CD4-positive, alpha-beta T cell treated with Interleukin-15 for 1 hour (primary cell): ENCODE measurements around the gene AGPAT1.

Source experiments
- DNase-seq: peaks from one replicate; pipeline ENCODE4 v3.0.0-alpha.2; 2020

The AGPAT1 gene

GRCh38 chr6:32185681-32186131 is 9.8 kb upstream of the AGPAT1 start:
- peak; percentile 62 for DNase-seq

DNA sequence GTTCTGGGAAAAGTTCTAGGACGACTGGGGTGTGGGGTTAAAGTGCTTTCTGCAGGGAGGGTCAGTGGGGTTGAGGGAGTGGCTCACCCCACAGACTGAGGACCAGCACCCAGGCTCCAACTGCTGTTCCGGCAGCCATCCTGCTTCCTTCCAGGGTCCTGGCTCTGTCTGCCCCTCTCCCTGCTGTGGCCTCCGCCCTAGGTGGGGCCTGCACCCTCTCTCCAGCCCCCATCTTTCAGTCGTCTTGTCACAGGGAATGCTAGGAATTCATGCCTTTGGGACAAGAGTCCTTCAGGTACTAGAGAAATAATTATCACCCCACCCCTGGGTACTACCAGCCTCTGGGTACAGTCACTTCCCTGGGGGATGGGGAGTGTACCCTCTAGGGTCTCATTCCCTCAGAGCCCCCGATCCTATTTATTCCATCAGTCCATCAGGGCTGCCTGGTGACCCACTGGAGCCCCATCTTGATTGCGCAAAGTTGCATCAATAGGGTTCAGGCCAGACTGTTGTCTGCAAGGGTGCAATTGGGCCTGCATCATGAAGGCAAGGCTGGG is 8.3 kb upstream of the AGPAT1 start, which contains the start of gene AGER:
AGER (minus strand) TSS at position 170 of the 557 bp plus-strand sequence; CDS start at position 139, 31 bp downstream.
- no peak for DNase-seq

GRCh38 chr6:32183483-32184083 is 7.7 kb upstream of the AGPAT1 start:
- no peak for DNase-seq

- DNase-seq, result no peak
Measured at GRCh38 chr6:32183030-32183429, 7.1 kb upstream of the AGPAT1 start.

GRCh38 chr6:32182555-32182981 is 6.7 kb upstream of the AGPAT1 start:
- DNase-seq, result no peak

GRCh38 chr6:32181915-32182529 is 6.1 kb upstream of the AGPAT1 start:
- DNase-seq, result no peak

- no peak for DNase-seq
Measured at GRCh38 chr6:32181148-32181702, 5.3 kb upstream of the AGPAT1 start.

- DNase-seq, result no peak
Measured at GRCh38 chr6:32179766-32180405, 4.0 kb upstream of the AGPAT1 start.

GRCh38 chr6:32178547-32179440 is 2.9 kb upstream of the AGPAT1 start:
- DNase-seq, result no peak

GRCh38 chr6:32177788-32178546 is 2.1 kb upstream of the AGPAT1 start, which contains the start of gene RNF5:
Gene RNF5 (plus strand): TSS chr6:32178405. CDS start chr6:32178512, 107 bp downstream.
- peak; percentile 99 for DNase-seq

DNA sequence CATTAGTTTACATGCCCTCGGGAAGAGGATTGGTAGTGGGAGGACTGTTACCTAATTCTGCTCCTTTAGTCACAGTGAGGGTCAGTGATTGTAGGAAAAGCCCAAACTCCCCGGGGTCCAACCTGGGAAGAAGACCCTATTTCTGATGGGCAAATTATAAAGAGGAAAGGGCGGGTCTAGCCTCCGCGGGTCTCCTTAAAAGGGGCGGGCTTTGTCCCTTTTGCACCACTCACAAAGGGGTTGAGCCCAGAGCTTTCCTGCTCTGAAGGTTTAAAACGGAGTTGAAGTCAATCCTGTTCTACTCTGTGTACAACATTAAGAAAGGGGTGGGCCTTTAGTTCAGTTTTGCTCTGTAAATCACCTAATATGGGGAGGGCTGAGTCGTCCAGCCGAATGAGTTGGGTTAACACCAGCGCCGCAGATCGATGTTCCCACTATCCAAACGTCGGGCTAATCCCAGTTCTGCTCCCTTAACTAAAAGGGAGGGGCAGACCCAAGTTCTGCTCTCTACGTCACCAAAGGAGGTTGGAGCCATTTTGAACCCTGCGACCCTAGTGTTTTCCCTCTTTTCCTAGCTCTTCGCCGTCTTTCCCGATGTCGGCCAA is 1.4 kb upstream of the AGPAT1 start:
- peak; percentile 56 for DNase-seq

GRCh38 chr6:32176476-32177182 is 745 bp upstream of the AGPAT1 start:
- no peak for DNase-seq

- DNase-seq, result no peak
Measured at GRCh38 chr6:32175322-32175710, 568 bp downstream of the AGPAT1 start.

DNA sequence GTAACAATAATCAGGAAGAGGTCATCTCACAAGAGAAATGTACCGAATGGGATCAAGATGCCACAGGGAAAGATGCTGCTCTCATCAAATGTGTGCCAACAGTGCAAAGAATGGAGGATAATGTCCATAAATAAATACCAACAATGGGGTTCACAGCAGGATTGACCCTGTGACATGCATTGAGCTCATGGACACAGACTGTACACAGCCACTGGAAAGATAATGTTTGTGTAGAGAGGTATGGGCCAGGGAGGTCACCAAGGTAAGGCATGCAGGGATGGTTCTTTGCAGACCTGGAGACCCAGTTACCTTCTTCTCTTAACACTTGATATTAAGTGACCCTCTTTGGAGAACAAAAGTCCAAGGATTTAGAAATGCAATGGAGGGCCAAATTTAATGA is 1.5 kb downstream of the AGPAT1 start:
- DNase-seq, result no peak

- DNase-seq, result no peak
Measured at GRCh38 chr6:32173051-32173727, 2.7 kb downstream of the AGPAT1 start.

DNA sequence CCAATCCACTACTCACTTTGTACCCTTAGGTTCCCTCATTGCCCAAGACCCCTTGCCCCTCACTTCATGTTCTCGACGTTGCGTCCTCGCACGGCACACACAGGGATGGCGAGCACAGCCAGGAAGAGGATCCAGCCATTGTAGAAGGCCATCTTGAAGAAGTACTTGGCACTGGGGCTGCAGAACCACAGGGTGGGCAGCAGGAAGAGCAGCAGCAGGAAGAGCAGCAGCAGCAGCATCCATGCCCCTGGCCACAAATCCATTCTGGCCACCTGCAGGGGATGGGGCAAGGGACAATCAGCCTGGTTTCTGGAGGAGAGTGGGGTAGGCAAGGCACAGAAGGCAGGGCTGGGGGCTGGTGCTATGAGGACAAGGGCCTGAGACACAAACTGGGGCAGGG is 4.7 kb downstream of the AGPAT1 start:
- no peak for DNase-seq

DNA sequence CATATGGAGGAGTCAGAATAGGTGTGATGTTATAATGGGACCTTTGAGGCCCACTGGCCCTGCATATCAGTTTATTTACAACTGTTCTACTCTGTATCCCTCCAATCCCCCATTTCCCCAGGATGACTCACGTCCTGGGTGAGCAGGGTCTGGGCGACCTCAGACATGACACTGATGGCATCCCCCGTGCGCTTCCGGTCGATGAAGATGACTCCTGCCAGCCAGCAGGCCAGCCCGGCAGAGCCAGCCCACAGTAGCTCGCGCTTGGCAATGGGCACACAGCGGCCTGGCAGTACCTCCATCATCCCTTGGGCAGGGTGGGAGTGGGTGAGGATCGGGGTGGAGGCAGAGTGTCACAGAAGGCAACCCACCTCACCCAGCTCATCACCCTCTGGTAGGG is 5.6 kb downstream of the AGPAT1 start:
- DNase-seq, result no peak

DNA sequence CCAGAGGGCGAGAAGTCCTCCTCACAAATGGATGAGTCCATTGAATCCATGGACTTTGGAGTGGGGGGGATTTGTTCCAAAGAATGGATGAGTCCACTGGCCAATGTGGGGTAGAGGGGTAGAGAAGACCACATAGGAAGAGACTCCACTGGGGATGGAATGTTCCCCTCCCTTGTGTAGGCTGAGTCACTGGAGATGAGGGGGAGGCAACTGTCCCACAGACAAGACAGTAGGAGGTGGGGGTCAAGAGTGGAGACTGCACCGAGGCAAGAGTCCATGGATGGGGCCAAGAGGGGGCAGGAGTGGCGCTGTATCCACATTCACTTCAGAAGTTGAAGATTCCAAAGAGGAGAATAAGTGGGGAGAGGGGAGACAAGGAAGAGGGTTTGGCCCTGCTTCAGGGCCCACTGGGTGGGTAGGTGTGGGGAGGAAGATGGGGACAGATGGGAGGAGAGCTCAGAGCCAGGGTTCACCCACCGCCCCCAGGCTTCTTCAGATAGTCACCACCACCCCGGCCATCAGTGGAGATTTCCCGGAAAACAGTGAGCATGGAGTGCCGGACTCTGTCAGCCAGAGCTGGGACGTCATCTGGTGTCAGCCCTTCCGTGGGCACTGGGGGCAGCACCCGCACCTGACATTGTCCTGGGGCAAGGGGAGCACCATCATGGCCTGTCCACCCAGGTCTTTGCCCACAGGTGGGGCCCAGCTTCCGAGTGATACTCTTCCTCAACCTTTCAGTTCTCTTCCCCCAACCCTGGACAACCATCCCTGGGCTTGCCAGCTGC is 6.9 kb downstream of the AGPAT1 start:
- no peak for DNase-seq

DNA sequence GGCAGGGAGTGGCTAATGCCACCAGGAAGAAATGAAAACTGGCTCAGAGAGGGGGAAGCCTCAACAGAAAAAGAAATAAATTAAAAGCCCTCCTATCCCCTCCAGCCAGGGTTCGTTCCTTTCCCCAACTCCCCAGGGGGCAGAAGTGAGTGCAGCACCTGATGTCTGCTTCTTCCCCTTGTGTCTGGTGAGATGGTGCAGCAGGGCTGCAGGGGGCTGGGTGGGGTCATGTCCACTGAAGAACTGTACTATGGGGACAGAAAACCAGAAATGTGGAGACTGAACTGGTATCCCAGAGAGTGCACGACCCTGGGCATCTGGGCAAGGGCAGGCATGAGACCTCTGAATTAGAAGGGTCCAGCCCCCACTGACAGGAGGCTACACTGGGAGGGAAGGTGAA is 7.5 kb downstream of the AGPAT1 start:
- no peak for DNase-seq
